GM23248 (cell line): Measurements from ENCODE around the gene DNAL4.

Experiments used
- EZH2 ChIP-seq: fragments of 200-600 bp; sonication (generic); IDR thresholded peaks from 2 replicates; pipeline ENCODE4 v1.6.1; 2018; ENCODE audit warnings: antibody characterized with exemption, mild to moderate bottlenecking; ENCODE audit not compliant: insufficient read depth, poor library complexity, severe bottlenecking
- EZH2phosphoT487 ChIP-seq: fragments of 200-600 bp; sonication (generic); IDR thresholded peaks from 2 replicates; pipeline ENCODE4 v1.6.1; 2018; ENCODE audit warnings: antibody characterized with exemption, moderate library complexity, mild to moderate bottlenecking, low read depth; ENCODE audit not compliant: insufficient read depth

DNA sequence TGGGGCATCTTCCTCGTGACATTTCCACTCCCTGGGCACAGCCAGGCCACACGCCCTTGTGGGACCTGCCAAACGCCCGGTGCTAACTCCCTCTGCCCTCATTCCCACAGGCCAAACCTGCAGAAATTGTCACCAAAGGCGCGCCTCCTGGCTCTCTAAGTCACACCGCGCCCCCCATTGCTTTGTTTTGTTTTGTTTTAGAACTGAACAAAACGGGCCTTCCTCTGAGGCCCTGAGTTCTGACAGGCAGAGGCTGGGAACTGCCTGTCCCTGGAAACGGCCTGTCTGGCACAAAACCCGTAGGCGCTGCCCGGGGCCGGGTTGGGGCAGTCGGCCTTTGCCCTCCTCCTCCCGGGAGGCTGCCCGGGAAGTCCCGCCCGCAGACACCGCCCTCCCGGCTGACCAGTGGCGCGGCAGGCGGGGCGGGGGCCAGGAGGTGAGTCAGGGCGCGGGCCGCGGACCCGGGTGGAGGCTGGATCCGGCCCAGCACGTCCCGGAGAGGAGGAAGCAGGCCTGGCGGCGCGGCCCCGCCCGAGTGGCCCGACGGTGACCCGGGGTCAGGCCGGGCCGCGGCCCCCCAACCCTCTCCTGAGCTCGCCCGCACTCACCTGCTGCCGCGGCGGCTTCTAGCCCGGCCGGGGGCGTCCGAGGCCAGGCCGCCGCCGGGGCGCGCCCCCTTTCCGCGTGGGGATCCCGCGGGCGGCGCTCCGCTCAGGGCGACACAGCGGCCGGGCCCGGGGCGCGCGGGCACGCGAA lies 38.6 kb downstream of the DNAL4 start:
- TF ChIP-seq EZH2 (no peak), EZH2phosphoT487 (no peak)
